ENCODE results near the gene OXCT1.

DNA sequence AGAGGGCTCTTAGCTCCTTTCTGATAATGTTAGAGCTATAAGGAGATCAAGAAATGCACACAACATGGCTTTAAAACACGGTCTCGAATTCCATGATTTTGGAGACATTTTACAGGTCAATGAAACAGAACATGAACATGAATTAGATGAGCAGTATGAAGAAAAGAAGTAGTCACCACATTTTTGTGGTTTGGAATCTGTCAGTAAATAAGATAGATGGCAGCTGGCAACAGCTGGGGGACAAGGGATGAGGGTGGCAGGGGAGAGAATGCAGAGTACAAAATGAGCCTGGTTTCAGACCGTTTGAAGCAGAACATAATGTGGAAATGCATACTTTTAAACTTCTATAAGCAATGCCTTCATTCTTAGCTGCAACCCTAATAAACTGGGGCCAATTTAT is 107.1 kb downstream of the OXCT1 start:
- no peak for TF ChIP-seq CTCF (IDR thresholded peaks at IDR 0.05)
- TF ChIP-seq EZH2phosphoT487 (IDR thresholded peaks at IDR 0.05), result no peak
